Lung (tissue), 12 donors: ENCODE measurements around the gene TINAG. TPM values are rescaled to one million over a fixed set of nuclear protein-coding genes. Genes with fewer than 3 reads are reported as not detected.
A peak's percentile ranks its signal among the peaks of the same experiment; 100 is the strongest.
"Not testable (repeated sequence)": the region's sequence is repeated elsewhere in the genome, so short reads cannot be mapped to it uniquely, and the experiment has no call there.

ENCODE experiments used
- ATAC-seq: fragments of 200-7000 bp; cut with Tn5 transposase; one replicate; pipeline ENCODE4 v1.9.1; 2020; ENCODE audit warnings: moderate number of reproducible peaks; ENCODE audit not compliant: insufficient read depth, low FRiP score
- DNase-seq, 3 donors: peaks; one replicate each; pipeline ENCODE4 v3.0.0-alpha.2; 2013 to 2017
- H3K27ac ChIP-seq, 2 donors: one replicate each; pipeline ENCODE4 v1.5.1; 2013; ENCODE audit warnings: mild to moderate bottlenecking in 2 of 2, moderate library complexity in 2 of 2, control low read depth in 1 of 2, inconsistent platforms in 1 of 2, low read depth in 1 of 2, low read length in 1 of 2
- H3K27me3 ChIP-seq, 3 donors: one replicate each; pipeline ENCODE4 v1.5.1; 2013; ENCODE audit warnings: low read length in 2 of 3; ENCODE audit not compliant: control insufficient read depth in 3 of 3, insufficient read depth in 3 of 3
- H3K36me3 ChIP-seq, 4 donors: one replicate each; pipeline ENCODE4 v1.5.1; 2013; ENCODE audit warnings: low read length in 4 of 4, mild to moderate bottlenecking in 1 of 4, moderate library complexity in 1 of 4; ENCODE audit not compliant: control insufficient read depth in 4 of 4, insufficient read depth in 4 of 4
- H3K4me1 ChIP-seq, 5 donors: one replicate each; pipeline ENCODE4 v1.5.1; 2013; ENCODE audit warnings: low read length in 5 of 5, mild to moderate bottlenecking in 2 of 5, moderate library complexity in 1 of 5; ENCODE audit not compliant: control insufficient read depth in 5 of 5, insufficient read depth in 5 of 5
- H3K4me3 ChIP-seq: one replicate; pipeline ENCODE4 v1.5.1; 2013; ENCODE audit warnings: mild to moderate bottlenecking, control low read depth, moderate library complexity
- H3K9ac ChIP-seq, 2 donors: one replicate each; pipeline ENCODE4 v1.5.1; 2013; ENCODE audit warnings: low read length in 2 of 2, control low read depth in 1 of 2; ENCODE audit not compliant: insufficient read depth in 1 of 2
- H3K9me3 ChIP-seq, 4 donors: one replicate each; pipeline ENCODE4 v1.5.1; 2013; ENCODE audit warnings: low read length in 3 of 4, mild to moderate bottlenecking in 1 of 4, moderate library complexity in 1 of 4; ENCODE audit not compliant: control insufficient read depth in 4 of 4, insufficient read depth in 3 of 4
- WGBS, 2 donors: extraction: QIAGEN DNeasy Blood & Tissue Kit; methylation state at CpG; one replicate each; pipeline ENCODE4 v1.1.7; 2013; 5-methylcytosine and 5-hydroxymethylcytosine counted together
- polyA plus RNA-seq, 2 donors: library from polyadenylated mRNA; stranded (reverse); fragments of 200-250 nt; gene quantifications; one replicate each; pipeline ENCODE4 v1.2.1, GENCODE V29; 2013
- total RNA-seq, 2 donors: library from RNA; depleted of rRNA in 1 of 2; stranded (reverse); fragments of >200 nt in 1 of 2; gene quantifications; one replicate each; pipeline ENCODE4 v1.2.1, GENCODE V29; 2014 to 2021
- TF ChIP-seq, protein P1 (sequence below): IDR thresholded peaks from 2 replicates; pipeline ENCODE4 v1.5.1; 2012; ENCODE audit warnings: mild to moderate bottlenecking; ENCODE audit errors: control extremely low read depth, extremely low read depth
- donor health status: control.
- donor health status: control.
- donor health status: Bipolar disorder and iron deficiency.
- donor health status: healthy.
- donor health status: DM: yes; HTN: yes; CAD: no.

TINAG gene
- total and polyA plus RNA-seq, 4 donors, result not detected

DNA sequence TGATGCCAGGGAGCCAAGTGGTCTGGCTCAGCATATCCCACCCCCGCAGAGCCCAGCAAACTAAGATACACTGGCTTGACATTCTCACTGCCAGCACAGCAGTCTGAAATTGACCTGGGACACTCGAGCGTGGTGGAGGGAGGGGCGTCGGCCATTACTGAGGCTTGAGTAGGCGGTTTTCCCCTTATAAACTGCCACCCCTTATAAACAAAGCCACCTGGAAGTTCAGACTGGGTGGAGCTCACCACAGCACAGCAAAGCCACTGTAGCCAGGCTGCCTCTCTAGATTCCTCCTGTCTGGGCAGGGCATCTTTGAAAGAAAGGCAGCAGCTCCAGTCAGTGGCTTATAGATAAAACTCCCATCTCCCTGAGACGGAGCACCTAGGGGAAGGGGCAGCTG lies 19.4 kb downstream of the TINAG start:
- H3K9ac ChIP-seq, result no peak overlapping the region
- H3K9me3 ChIP-seq, result peaks cover 0 to 4% (median under 1%) of the 10 kb centered on the region in 4 donors
- DNase-seq (no peak), ATAC-seq (no peak)
- no peaks in the 10 kb centered on the region for H3K36me3 ChIP-seq
- H3K4me3 ChIP-seq, result no peak overlapping the region
- no peaks in the 10 kb centered on the region for H3K27me3 ChIP-seq
- 81 to 86% methylated on average over 7 of the region's 7 CpGs for WGBS, 2 donors
- TF ChIP-seq, protein P1, sequence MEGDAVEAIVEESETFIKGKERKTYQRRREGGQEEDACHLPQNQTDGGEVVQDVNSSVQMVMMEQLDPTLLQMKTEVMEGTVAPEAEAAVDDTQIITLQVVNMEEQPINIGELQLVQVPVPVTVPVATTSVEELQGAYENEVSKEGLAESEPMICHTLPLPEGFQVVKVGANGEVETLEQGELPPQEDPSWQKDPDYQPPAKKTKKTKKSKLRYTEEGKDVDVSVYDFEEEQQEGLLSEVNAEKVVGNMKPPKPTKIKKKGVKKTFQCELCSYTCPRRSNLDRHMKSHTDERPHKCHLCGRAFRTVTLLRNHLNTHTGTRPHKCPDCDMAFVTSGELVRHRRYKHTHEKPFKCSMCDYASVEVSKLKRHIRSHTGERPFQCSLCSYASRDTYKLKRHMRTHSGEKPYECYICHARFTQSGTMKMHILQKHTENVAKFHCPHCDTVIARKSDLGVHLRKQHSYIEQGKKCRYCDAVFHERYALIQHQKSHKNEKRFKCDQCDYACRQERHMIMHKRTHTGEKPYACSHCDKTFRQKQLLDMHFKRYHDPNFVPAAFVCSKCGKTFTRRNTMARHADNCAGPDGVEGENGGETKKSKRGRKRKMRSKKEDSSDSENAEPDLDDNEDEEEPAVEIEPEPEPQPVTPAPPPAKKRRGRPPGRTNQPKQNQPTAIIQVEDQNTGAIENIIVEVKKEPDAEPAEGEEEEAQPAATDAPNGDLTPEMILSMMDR, result no peak
- no peak overlapping the region for H3K27ac ChIP-seq
- H3K4me1 ChIP-seq, result no peaks in the 10 kb centered on the region

DNA sequence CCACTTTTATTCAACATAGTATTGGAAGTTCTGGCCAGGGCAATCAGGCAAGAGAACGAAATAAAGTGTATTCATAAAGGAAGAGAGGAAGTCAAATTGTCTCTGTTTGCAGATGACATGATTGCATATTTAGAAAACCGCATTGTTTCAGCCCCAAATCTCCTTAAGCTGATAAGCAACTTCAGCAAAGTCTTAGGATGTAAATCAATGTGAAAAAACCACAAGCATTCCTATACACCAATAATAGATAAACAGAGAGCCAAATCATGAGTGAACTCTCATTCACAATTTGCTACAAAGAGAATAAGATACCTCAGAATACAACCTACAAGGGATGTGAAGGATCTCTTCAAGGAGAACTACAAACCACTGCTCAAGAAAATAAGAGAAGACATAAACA lies 23.3 kb downstream of the TINAG start:
- H3K9ac ChIP-seq, H3K27ac ChIP-seq, H3K27me3 ChIP-seq, H3K4me3 ChIP-seq, H3K4me1 ChIP-seq, H3K9me3 ChIP-seq, DNase-seq, H3K36me3 ChIP-seq, ATAC-seq: not testable (repeated sequence)
- 68 to 87% methylated on average over 2 of the region's 2 CpGs for WGBS, 2 donors

DNA sequence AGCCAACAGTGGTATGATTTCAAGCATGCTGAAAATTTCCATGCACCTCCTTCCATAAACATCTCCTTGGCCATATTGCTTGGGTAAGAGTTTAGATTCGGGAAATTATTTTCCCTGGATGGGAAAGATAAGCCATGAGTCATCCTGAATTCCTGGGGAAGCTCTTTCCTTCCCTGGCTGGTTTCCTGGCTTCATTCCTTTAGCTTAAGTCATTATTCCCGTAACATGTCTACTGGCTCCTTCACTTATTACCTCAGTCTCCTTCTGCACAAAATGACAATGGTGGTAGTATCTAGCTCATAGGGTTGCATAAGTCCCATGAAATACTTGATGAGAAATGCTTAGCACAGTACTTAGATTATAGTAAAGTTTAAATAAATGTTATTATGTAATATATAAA lies 27.6 kb downstream of the TINAG start:
- DNase-seq (no peak), ATAC-seq (peak; percentile 11)
- H3K9me3 ChIP-seq, result no peaks in the 10 kb centered on the region
- H3K36me3 ChIP-seq, result no peaks in the 10 kb centered on the region
- TF ChIP-seq, protein P1, result no peak
- H3K27ac ChIP-seq, result no peak overlapping the region
- H3K4me1 ChIP-seq, result no peaks in the 10 kb centered on the region
- H3K27me3 ChIP-seq, result no peaks in the 10 kb centered on the region
- H3K9ac ChIP-seq, result no peak overlapping the region
- H3K4me3 ChIP-seq, result no peak overlapping the region
- WGBS, 2 donors, result 43 to 47% methylated on average over 2 of the region's 2 CpGs

DNA sequence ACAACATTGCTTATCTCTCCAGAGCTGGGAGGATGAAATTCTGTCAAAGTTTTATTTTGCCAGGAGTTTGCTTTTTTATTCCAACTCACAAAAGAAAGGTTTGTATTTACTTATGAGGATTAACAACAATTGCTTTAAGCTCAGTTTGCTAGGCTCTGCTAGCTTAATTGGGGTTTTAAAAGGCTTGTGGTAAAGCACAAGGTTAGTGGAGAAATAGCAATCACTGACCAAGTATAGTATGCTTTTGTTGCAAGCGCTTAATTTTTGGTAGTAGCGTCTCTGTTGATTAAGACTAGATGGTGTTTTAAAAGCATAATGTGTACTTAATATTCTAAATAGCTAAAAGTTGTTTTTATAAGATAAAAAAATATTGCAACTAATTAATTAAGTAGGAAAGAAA lies 45.7 kb downstream of the TINAG start:
- 93 to 95% methylated on average over 2 of the region's 2 CpGs for WGBS, 2 donors
- no peak overlapping the region for H3K9ac ChIP-seq
- no peaks in the 10 kb centered on the region for H3K9me3 ChIP-seq
- H3K27ac ChIP-seq, result no peak overlapping the region
- H3K4me1 ChIP-seq, result no peaks in the 10 kb centered on the region
- no peak overlapping the region for H3K4me3 ChIP-seq
- ATAC-seq, result no peak
- no peaks in the 10 kb centered on the region for H3K36me3 ChIP-seq
- no peak for DNase-seq
- TF ChIP-seq, protein P1, result no peak
- H3K27me3 ChIP-seq, result no peaks in the 10 kb centered on the region
